C4-2B (cell line): Measurements from ENCODE around the gene DOC2B.

Experiments used
- ZFX ChIP-seq: fragments of 450-650 bp; IDR thresholded peaks from 2 replicates; pipeline ENCODE4 v1.6.1; 2017
- TF ChIP-seq, protein P1 (sequence below): fragments of 450-650 bp; conservative IDR thresholded peaks from 2 replicates; pipeline ENCODE4 v1.5.1; 2017; ENCODE audit warnings: mild to moderate bottlenecking

DNA sequence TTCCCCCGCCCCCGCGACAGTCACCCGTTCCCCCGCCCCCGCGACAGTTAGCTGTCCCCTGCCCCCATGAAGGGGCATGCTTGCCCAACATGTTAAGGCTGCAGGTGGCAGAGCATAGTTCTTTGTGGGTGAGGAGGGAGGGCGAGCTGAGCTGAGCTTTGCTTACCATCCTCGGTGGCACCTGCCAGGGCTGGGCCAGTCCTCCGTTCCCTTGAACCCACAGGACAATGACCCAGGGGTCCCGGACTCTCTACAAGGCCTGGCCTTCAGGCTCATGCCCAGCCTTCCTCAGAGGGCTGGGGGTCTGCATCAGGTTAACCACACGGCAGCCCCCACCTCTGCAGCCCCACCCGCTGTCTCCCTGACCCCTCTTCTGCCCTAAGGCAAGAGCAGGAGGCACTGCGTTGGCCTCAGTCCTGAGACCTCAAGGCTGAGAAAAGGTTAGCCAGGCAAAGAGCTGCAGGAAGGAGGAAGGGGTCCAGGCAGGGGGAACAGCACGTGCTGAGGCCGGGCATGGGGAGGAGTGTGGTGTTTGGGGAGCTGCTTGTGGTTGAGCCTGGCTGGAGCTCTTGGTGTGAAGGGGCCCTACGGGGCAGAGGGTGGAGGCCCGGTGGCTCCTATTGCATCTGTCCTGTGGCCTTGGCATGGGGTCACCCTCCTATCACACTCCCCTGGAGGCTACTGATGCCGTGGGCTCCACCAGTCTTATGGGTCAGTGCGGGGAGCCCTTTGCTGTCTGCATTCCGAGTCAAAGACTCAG is 11.4 kb upstream of the DOC2B start:
- TF ChIP-seq, protein P1, sequence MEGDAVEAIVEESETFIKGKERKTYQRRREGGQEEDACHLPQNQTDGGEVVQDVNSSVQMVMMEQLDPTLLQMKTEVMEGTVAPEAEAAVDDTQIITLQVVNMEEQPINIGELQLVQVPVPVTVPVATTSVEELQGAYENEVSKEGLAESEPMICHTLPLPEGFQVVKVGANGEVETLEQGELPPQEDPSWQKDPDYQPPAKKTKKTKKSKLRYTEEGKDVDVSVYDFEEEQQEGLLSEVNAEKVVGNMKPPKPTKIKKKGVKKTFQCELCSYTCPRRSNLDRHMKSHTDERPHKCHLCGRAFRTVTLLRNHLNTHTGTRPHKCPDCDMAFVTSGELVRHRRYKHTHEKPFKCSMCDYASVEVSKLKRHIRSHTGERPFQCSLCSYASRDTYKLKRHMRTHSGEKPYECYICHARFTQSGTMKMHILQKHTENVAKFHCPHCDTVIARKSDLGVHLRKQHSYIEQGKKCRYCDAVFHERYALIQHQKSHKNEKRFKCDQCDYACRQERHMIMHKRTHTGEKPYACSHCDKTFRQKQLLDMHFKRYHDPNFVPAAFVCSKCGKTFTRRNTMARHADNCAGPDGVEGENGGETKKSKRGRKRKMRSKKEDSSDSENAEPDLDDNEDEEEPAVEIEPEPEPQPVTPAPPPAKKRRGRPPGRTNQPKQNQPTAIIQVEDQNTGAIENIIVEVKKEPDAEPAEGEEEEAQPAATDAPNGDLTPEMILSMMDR: no peak
- TF ChIP-seq ZFX: no peak
